ENCODE results near the gene DCDC2.
"Not testable (repeated sequence)": the region's sequence is repeated elsewhere in the genome, so short reads cannot be mapped to it uniquely, and the experiment has no call there.

Gene DCDC2

DNA sequence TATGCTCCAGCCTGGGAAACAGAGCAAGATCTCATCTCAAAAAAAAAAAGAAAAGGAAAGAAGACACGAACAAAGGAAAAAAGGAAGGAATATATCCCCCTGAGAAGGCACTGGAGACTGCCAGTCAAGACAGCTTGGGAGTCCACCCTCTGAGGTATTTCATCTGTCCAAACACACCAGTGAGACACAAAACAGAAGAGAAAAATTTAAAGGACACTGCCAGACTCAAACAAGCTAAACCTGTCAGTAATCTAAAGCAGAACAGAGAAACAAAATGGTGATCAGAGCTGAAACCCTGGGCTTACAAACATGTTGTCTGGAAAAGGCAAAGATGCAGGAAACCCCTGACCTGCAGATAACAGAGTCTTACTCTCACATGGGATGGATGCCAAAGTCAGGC is 114.9 kb downstream of the DCDC2 start:
- H3K4me1 Mint-ChIP-seq, result no peaks in the 10 kb centered on the region
- H3K36me3 Mint-ChIP-seq, result no peaks in the 10 kb centered on the region
- H3K27me3 Mint-ChIP-seq, result peaks cover 13 to 32% of the 10 kb centered on the region in 2 donors
- H3K27ac Mint-ChIP-seq, result no peak overlapping the region
- ATAC-seq (replicated peaks) (no peak), DNase-seq (no peak)
- no peak overlapping the region for H3K4me3 Mint-ChIP-seq
- H3K9me3 Mint-ChIP-seq, result peaks cover 0 to 3% of the 10 kb centered on the region in 2 donors

DNA sequence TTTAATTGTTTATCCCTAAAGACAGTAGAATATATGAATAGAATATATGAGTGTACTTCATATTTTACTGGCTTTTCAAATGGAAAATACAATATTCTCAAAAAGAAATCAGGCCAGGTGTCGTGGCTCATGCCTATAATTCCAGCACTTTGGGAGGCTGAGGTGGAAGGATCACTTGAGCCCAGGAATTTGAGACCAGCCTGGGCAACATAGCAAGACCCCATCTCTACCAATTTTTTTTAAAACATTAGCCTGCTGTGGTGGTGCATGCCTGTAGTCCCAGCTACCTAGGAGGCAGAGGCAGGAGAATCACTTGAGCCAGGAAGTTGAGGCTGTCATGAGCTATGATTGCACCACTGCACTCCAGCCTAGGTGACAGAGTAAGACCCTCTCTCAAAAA is 116.1 kb downstream of the DCDC2 start:
- not testable (repeated sequence) for H3K9me3 Mint-ChIP-seq; ATAC-seq (replicated peaks); DNase-seq; H3K27ac Mint-ChIP-seq; H3K36me3 Mint-ChIP-seq; H3K4me1 Mint-ChIP-seq; H3K4me3 Mint-ChIP-seq
- peaks cover 13 to 32% of the 10 kb centered on the region in 2 donors for H3K27me3 Mint-ChIP-seq

DNA sequence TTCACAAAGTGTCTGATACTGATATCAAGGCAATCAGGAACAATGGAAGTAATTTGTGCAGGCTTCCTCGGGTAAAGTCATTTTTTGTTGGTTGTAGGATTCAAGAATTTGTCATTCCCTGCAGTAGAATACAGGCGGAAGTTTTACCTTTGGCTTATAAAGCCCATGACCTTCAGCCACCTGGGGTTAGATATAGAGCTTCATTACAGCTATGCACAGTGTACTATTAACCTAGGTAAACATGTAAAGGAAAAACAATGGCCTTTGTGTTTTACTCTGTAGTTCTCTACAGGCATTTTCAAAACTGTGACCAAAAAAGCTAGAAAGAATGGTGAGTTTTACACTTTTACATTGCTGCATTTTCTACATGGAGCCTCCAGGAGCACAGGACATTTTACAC is 116.9 kb downstream of the DCDC2 start:
- H3K36me3 Mint-ChIP-seq, result peaks cover 3% of the 10 kb centered on the region in 2 donors
- no peak overlapping the region for H3K27ac Mint-ChIP-seq
- peaks cover 0 to 2% of the 10 kb centered on the region in 2 donors for H3K4me1 Mint-ChIP-seq
- ATAC-seq (replicated peaks), result no peak
- H3K9me3 Mint-ChIP-seq, result peaks cover 4 to 7% of the 10 kb centered on the region in 2 donors
- H3K4me3 Mint-ChIP-seq, result no peak overlapping the region
- peaks cover 12 to 32% of the 10 kb centered on the region in 2 donors for H3K27me3 Mint-ChIP-seq
- no peak for DNase-seq

DNA sequence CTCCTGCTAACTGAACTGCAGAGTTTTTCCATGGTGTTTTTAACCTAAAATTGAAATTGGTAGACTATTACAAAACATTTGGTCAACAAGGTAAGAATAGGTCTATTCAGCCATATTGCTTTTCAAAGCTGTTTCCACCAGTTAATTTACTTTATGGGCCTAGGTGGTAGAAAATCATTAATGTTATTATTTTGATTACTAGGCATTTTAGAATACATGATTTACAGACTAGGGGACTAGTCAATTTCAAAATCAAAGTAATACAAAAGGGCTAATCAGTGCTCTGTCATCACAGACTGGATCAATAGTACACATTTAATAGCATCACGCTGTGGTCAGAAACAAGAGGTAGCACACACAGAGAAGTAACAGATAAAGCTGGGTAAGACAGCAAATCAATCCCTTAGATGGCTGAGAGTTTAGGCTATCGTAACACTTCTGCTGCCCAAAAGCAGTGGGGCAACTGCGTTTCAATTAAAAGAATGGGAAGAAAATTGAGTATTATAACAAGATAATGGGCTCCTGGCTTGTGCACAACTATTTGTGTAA is 117.4 kb downstream of the DCDC2 start:
- no peak for ATAC-seq (replicated peaks)
- Mint-ChIP-seq H3K4me1 (peaks cover 0 to 2% of the 10 kb centered on the region in 2 donors), H3K36me3 (peaks cover 3% of the 10 kb centered on the region in 2 donors), H3K27ac (no peak overlapping the region), H3K4me3 (no peak overlapping the region), H3K27me3 (peaks cover 7 to 29% of the 10 kb centered on the region in 2 donors), H3K9me3 (peaks cover 4% of the 10 kb centered on the region in 2 donors)
- no peak for DNase-seq

DNA sequence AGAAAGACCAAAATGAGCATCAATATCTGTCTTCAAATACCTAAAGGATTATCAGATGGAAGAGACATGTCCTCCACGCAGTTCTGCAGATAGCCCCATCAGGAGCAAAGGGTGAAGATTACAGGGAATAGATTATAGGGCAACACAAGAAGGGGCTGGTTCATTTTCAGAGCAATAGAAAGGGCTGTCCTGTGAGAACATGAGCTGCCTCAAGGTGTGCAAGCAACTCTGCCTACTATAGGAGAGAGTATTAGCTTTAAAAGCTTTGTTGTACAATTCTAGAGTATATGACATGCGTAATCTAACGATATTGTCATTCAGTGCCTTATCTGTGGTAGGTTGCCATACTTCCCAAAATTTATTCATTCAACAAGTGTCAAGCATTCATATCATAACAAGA is 119.2 kb downstream of the DCDC2 start:
- peaks cover 3% of the 10 kb centered on the region in 2 donors for H3K36me3 Mint-ChIP-seq
- peaks cover 0 to 2% of the 10 kb centered on the region in 2 donors for H3K4me1 Mint-ChIP-seq
- peaks cover 4% of the 10 kb centered on the region in 2 donors for H3K9me3 Mint-ChIP-seq
- H3K27ac Mint-ChIP-seq, result no peak overlapping the region
- H3K4me3 Mint-ChIP-seq, result no peak overlapping the region
- DNase-seq (no peak), ATAC-seq (replicated peaks) (no peak)
- peaks cover 12 to 17% of the 10 kb centered on the region in 2 donors for H3K27me3 Mint-ChIP-seq

DNA sequence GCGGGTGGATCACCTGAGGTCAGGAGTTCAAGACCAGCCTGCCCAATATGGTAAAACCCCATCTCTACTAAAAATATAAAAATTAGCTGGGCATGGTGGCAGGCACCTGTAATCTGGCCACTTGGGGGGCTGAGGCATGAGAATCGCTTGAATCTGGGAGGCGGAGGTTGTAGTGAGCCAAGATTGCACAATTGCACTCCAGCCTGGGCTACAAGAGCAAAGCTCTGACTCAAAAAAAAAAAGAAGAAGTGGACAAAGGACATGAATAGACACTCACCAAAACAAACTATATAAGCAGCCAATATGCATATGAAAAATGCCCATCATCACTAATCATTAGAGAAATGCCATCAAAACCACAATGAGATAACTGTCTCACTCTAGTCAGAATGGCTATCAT is 121.1 kb downstream of the DCDC2 start:
- H3K36me3 Mint-ChIP-seq; DNase-seq; ATAC-seq (replicated peaks); H3K27ac Mint-ChIP-seq; H3K4me3 Mint-ChIP-seq; H3K9me3 Mint-ChIP-seq; H3K4me1 Mint-ChIP-seq: not testable (repeated sequence)
- H3K27me3 Mint-ChIP-seq, result peaks cover 7 to 16% of the 10 kb centered on the region in 2 donors

DNA sequence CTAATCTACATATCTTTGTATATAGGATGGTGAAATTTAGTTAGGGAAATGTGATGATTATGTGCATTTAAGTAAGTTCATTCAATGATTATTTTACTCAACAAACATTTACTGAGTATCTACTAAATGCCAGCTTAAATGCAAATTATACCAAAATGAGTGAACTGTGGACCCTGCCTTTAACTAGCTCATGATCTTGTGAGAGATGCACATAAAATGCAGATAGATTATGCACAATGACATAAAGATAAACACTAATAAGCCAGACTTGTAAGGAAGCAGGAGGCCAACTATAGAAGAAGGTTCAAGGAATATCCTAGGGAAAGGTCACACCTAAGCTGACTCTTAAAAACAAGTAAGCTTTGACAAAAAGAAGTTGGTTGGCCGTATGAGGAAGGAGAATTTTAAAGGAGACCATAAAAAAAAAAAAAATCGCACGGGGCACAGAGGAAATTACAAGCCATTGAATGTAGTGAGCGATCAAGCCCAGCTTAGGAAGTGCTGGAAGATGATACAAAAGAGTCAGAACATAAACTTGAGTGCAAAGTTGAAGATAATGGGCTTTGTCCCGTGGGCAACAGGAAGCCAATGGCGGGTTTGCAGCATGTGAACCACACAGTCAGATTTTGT is 123.9 kb downstream of the DCDC2 start:
- Mint-ChIP-seq H3K4me1 (peaks cover 0 to 2% of the 10 kb centered on the region in 2 donors), H3K27ac (no peak overlapping the region), H3K9me3 (peaks cover 4% of the 10 kb centered on the region in 2 donors), H3K4me3 (no peak overlapping the region), H3K36me3 (peaks cover 3% of the 10 kb centered on the region in 2 donors), H3K27me3 (peaks cover 6 to 24% of the 10 kb centered on the region in 2 donors)
- ATAC-seq (replicated peaks) (no peak), DNase-seq (no peak)

DNA sequence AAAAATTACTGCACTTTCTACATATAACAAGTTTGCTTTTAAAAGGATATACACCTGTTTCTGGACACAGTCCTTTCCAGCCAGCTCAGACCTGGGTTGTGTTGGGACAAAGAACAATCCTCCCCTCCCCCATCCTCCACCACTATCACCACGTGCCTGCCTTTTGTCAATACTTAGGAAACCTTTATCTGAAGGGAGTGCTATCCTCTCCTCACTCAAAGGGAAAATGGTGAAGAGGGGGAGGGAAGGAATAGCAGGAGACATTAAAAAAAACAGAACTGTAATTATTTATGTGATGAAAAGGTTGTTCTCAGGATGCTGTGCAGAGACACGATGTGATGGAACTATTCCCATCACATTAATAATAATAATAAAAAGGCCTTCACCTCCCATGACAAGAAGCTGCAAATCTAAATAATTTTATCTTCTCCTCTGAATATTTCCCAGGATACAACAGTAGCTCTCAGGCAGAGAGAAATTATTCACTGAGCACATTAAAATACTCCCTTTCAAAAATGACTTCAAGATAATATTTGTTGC is 126.4 kb downstream of the DCDC2 start:
- Mint-ChIP-seq H3K4me3 (no peak overlapping the region), H3K27ac (no peak overlapping the region), H3K27me3 (peaks cover 24 to 31% of the 10 kb centered on the region in 2 donors), H3K4me1 (no peaks in the 10 kb centered on the region), H3K36me3 (no peaks in the 10 kb centered on the region), H3K9me3 (no peaks in the 10 kb centered on the region)
- DNase-seq (no peak), ATAC-seq (replicated peaks) (no peak)

DNA sequence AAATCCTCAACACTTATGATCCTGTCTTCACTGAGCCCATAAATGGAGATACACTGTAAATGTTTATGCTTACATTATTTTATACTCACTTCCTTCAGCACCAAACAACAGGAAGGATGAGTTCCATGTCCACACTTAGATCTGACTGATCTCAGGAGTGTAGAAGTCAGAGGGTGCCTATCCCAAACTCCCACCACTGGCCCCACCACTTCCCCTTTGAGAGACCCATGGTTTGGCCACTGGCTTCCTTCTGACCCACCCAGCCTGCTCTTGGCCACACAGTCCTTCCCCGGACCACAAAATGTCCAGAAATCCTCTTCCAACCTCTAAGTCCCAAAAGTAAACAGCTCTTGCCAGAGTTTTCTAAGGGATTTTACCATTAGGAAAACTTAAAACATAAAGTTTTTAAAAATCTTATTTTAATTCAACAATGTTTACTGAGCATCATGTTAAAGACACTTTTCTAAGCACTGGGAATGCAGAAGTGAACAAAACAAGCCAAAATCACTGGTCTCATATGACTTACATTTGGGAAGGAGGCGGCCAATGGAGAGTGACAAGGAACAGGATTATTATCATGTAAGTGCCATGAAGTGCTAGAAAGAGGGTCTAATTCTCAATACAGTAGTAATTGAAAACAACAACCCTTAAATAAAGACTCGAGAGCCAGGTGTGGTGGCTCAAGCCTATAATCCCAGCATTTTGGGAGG is 128.0 kb downstream of the DCDC2 start:
- DNase-seq (no peak), ATAC-seq (replicated peaks) (no peak)
- peaks cover 26 to 31% of the 10 kb centered on the region in 2 donors for H3K27me3 Mint-ChIP-seq
- H3K36me3 Mint-ChIP-seq, result no peaks in the 10 kb centered on the region
- H3K27ac Mint-ChIP-seq, result peak overlapping the region; percentile 57
- H3K4me1 Mint-ChIP-seq, result no peaks in the 10 kb centered on the region
- H3K9me3 Mint-ChIP-seq, result no peaks in the 10 kb centered on the region
- no peak overlapping the region for H3K4me3 Mint-ChIP-seq

DNA sequence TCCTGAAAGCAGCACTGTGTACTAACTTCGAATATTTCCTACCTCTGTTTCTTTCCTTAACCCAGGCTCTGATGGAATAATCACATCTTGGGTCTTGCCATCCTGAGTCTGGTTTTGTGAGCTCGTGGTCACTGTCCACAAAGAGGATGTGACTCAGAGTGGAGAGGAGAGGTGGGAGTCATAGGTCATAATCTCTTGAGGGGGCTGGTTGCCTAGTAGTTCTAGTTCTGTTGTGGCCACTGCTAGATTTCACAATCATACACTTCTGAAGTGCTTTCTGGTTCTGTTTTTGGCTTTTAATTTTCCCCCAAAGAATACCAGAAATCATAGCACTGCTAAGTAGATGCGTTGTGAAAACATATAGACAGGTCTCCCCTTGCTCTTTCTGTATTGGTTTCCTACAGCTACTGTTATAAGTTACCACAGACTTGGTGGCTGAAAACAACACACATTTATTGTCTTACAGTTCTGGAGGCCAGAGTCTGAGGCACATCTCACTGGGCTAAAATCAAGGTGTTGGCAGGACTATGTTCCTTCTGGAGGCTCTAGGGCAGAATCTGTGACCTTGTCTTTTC is 129.1 kb downstream of the DCDC2 start:
- Mint-ChIP-seq H3K27ac (no peak overlapping the region), H3K4me1 (no peaks in the 10 kb centered on the region), H3K9me3 (no peaks in the 10 kb centered on the region), H3K4me3 (no peak overlapping the region), H3K36me3 (no peaks in the 10 kb centered on the region), H3K27me3 (peaks cover 31 to 34% of the 10 kb centered on the region in 2 donors)
- ATAC-seq (replicated peaks), result peak in 1 of 2 donors; percentile 23
- DNase-seq, result no peak

DNA sequence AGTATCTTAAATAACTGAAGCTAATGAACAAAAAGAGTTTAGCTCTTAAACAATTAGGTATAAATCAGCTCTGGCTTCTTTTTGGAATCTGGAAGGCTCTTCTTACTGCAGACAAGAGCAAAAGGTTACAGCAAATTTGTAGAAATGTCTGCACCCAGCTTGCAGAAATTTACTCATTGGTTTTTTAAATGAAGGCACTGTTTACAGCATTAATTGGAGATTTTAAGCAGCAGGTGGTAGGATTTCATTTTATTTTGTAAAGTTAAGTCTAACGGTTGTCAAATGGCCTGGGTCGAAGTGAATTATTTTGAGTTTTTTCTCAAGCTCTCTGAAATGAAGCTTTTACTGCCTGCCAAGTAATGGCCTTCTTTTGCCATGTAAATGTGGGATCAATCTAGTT is 129.7 kb downstream of the DCDC2 start:
- ATAC-seq (replicated peaks), result no peak
- no peak overlapping the region for H3K27ac Mint-ChIP-seq
- H3K27me3 Mint-ChIP-seq, result peaks cover 30 to 37% of the 10 kb centered on the region in 2 donors
- H3K36me3 Mint-ChIP-seq, result no peaks in the 10 kb centered on the region
- H3K4me3 Mint-ChIP-seq, result no peak overlapping the region
- no peak for DNase-seq
- no peaks in the 10 kb centered on the region for H3K4me1 Mint-ChIP-seq
- no peaks in the 10 kb centered on the region for H3K9me3 Mint-ChIP-seq

DNA sequence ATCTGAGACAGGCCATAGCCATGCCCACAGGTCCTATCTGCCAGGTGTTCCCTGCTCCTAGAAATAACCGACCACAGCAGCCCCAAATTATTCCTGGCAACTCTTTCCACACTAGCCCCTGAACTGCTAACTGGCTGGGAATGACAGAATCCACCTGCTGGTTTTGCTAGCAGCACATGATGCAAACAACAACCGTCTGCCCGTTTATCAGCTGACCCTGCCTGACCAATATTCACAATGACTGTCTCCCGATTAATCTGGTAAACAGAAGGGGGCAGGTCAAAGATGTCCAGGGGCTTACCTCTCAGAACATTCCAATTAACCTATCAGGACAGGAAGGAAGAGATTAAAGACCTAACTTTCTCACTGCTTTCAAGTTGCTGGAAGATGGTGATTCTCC is 130.3 kb downstream of the DCDC2 start:
- Mint-ChIP-seq H3K36me3 (no peaks in the 10 kb centered on the region), H3K4me3 (no peak overlapping the region)
- no peak for ATAC-seq (replicated peaks)

DNA sequence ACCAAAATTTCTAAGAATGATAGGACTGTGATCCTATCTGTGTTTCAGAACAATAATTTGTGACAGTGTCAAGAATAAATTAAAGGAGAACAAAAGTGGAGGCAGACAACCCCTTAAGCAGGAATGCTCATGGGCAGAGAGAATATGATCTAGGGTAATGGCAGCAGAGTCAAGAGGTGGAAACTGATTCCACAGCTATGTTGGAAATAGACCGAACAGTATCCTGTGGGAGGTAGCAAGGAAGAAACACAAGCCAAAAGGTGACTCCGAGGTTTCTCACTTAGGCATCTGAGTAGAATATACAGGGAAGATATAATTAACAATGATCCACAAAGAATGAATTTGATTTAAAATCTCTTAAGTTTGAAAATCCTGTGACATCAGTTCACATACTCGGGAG is 131.3 kb downstream of the DCDC2 start:
- no peak overlapping the region for H3K27ac Mint-ChIP-seq
- H3K9me3 Mint-ChIP-seq, result no peaks in the 10 kb centered on the region
- no peaks in the 10 kb centered on the region for H3K4me1 Mint-ChIP-seq
- H3K4me3 Mint-ChIP-seq, result no peak overlapping the region
- no peak for ATAC-seq (replicated peaks)
- H3K36me3 Mint-ChIP-seq, result no peaks in the 10 kb centered on the region
- peaks cover 24 to 37% of the 10 kb centered on the region in 2 donors for H3K27me3 Mint-ChIP-seq
- DNase-seq, result no peak

More for the DNA sequence above, 130.3 kb downstream of the DCDC2 start:
- DNase-seq, result no peak
- Mint-ChIP-seq H3K9me3 (no peaks in the 10 kb centered on the region), H3K27ac (no peak overlapping the region), H3K4me1 (no peaks in the 10 kb centered on the region), H3K27me3 (peaks cover 27 to 37% of the 10 kb centered on the region in 2 donors)

DNA sequence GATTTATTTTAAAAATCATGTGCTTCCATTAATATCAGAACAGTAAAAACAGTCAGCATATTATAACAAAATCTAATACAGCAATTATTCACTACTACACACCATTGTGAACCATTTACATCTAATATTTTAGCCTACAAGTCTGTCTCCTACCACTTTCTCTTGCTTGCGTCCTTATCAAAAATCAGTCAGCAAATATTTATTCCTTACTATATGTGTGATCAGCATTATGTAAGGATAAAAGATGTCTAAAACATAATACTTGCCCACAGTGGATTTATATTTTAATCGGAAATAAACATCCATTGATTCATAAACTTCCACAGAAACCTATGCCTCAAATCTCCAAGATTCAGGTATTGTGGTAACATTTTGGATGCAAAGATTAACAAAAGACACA is 132.0 kb downstream of the DCDC2 start:
- peaks cover 21 to 43% of the 10 kb centered on the region in 2 donors for H3K27me3 Mint-ChIP-seq
- ATAC-seq (replicated peaks) (no peak), DNase-seq (no peak)
- no peaks in the 10 kb centered on the region for H3K9me3 Mint-ChIP-seq
- no peaks in the 10 kb centered on the region for H3K36me3 Mint-ChIP-seq
- H3K27ac Mint-ChIP-seq, result no peak overlapping the region
- H3K4me3 Mint-ChIP-seq, result no peak overlapping the region
- H3K4me1 Mint-ChIP-seq, result no peaks in the 10 kb centered on the region

Data from stimulated activated naive B cell treated with anti-CD40 and anti-IgM and Interleukin-4, amounts not matched to agents 10 μg/mL and 1 μg/mL and 100 μg/mL, for 72 hours (primary cell).